Rectal smooth muscle tissue (tissue), 1 donor: ENCODE results near the gene CSRNP2.
"Not testable (repeated sequence)": the region's sequence is repeated elsewhere in the genome, so short reads cannot be mapped to it uniquely, and the experiment has no call there.

Experiments
- H3K27ac ChIP-seq: one replicate; pipeline ENCODE4 v1.7.0; 2013; ENCODE audit warnings: low read depth, low read length, inconsistent platforms
- H3K27me3 ChIP-seq: one replicate; pipeline ENCODE4 v1.7.0; 2013; ENCODE audit warnings: low read length; ENCODE audit not compliant: control insufficient read depth, insufficient read depth
- H3K36me3 ChIP-seq: one replicate; pipeline ENCODE4 v1.7.0; 2013; ENCODE audit warnings: low read length; ENCODE audit not compliant: control insufficient read depth, insufficient read depth
- H3K4me1 ChIP-seq: one replicate; pipeline ENCODE4 v1.7.0; 2013; ENCODE audit warnings: low read length; ENCODE audit not compliant: control insufficient read depth, insufficient read depth
- H3K4me3 ChIP-seq: one replicate; pipeline ENCODE4 v1.7.0; 2013; ENCODE audit warnings: low read length
- H3K9ac ChIP-seq: one replicate; pipeline ENCODE4 v1.7.0; 2013; ENCODE audit warnings: low read length

Gene CSRNP2

DNA sequence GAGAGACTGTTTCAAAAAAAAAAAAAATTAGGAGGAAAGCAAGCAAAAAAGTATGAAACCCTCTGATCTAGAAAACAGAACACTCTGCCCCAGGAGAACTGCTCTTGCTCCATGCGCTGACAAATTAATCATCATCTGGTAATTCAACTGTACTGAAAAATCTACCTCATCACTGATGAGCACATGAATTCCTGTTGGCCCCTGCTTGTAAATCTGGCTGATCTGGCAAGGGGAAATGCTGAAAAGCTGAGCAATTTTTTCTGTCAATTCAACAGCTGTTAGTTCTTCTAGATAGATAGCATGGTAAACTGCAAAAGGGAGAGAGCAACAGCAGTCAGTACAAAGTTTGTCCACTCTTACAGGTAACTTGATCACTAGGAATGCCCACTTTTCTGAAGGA is 15.2 kb upstream of the CSRNP2 start:
- Histone ChIP-seq H3K4me3 (no peak overlapping the region), H3K27ac (no peak overlapping the region), H3K27me3 (no peaks in the 10 kb centered on the region), H3K36me3 (peaks cover 19% of the 10 kb centered on the region), H3K4me1 (no peaks in the 10 kb centered on the region), H3K9ac (no peak overlapping the region)

GRCh38 chr12:51090705-51091229 is 7.4 kb upstream of the CSRNP2 start:
- H3K9ac ChIP-seq, result no peak overlapping the region
- H3K36me3 ChIP-seq, result peaks cover 3% of the 10 kb centered on the region
- H3K27me3 ChIP-seq, result no peaks in the 10 kb centered on the region
- no peak overlapping the region for H3K4me3 ChIP-seq
- no peaks in the 10 kb centered on the region for H3K4me1 ChIP-seq
- H3K27ac ChIP-seq, result no peak overlapping the region

DNA sequence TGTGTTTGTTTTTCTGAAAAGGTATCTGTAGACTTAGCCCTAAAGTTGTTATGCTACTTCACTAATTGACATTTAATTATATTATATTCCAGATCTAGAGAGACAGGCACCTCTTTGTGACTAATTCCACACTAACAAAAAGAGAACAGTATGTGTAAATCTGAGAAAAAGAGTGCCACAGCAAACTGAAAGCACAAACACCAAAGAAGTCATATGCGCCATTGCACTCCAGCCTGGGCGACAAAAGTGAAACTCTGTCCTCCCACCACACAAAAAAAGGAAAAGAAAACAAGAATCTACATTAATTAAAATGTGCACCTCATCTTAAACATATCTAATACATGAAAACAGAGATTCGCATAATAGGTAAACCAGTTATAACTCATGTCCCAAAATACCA is 4.4 kb upstream of the CSRNP2 start:
- no peak overlapping the region for H3K9ac ChIP-seq
- H3K27ac ChIP-seq, result no peak overlapping the region
- no peak overlapping the region for H3K4me3 ChIP-seq
- H3K4me1 ChIP-seq, result no peaks in the 10 kb centered on the region
- H3K27me3 ChIP-seq, result no peaks in the 10 kb centered on the region
- no peaks in the 10 kb centered on the region for H3K36me3 ChIP-seq

DNA sequence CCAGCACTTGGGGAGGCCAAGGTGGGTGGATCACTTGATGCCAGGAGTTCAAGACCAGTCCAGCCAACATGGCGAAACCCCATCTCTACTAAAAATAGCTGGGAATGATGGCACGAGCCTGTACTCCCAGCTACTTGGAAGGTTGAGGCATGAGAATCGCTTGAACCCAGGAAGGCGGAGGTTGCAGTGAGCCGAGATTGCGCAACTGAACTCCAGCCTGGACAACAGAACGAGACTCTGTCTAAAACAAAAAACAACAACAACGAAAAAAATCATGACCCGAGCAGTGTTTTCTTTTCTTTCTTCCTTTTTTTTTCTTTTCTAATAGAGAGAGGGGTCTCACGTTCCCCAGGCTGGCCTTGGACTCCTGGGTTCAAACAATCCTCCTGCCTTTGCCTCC is 3.5 kb upstream of the CSRNP2 start:
- no peak overlapping the region for H3K27ac ChIP-seq
- no peaks in the 10 kb centered on the region for H3K36me3 ChIP-seq
- H3K4me1 ChIP-seq, result peaks cover 2% of the 10 kb centered on the region
- no peaks in the 10 kb centered on the region for H3K27me3 ChIP-seq
- H3K4me3 ChIP-seq, result no peak overlapping the region
- no peak overlapping the region for H3K9ac ChIP-seq

DNA sequence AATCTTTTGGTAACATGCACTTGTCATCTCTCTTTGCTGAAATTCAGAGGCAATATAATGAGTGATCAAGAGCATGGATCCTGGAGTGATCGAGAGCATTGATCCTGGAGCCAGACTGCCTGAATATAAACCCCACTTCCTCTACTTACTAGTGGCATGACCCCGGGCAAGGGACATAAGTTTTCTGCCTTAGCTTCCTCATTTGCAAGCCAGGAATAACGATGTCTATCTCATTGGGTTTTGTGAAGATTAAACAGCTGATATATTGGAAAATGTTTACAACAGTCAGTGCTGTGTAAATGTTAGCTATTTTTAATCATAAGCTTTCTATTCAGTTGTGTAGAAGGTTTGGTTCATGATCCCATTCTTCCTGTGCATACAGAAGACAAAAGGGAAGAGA is 2.4 kb upstream of the CSRNP2 start:
- Histone ChIP-seq H3K4me3 (no peak overlapping the region), H3K9ac (no peak overlapping the region), H3K27me3 (no peaks in the 10 kb centered on the region), H3K4me1 (peaks cover 2% of the 10 kb centered on the region), H3K27ac (no peak overlapping the region), H3K36me3 (no peaks in the 10 kb centered on the region)

GRCh38 chr12:51082561-51083125 is 753 bp downstream of the CSRNP2 start:
- Histone ChIP-seq H3K27me3 (no peaks in the 10 kb centered on the region), H3K36me3 (no peaks in the 10 kb centered on the region), H3K9ac (peak overlapping the region; percentile 76), H3K4me1 (peaks cover 6% of the 10 kb centered on the region), H3K27ac (peak overlapping the region; percentile 93), H3K4me3 (peak overlapping the region; percentile 81)

DNA sequence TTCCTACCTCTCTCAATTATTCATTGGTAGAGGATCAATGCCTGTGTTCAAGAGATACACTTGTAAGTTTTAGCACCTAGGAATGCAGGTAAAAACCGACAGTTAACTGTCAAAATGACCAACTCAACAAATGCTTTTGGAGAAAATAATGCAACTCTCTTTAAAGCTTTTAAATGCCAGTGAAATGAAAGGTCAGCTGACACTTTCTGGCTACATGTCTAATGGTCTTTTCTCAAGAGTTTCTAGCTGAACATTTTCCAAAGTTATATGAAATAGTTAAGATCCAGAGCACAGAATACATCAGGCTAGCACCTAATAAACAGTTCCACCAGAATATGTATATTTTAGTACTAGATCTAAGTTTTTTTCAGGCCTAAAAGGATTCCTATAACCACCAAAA is 2.0 kb downstream of the CSRNP2 start:
- no peak overlapping the region for H3K4me3 ChIP-seq
- peaks cover 6% of the 10 kb centered on the region for H3K4me1 ChIP-seq
- no peak overlapping the region for H3K9ac ChIP-seq
- no peaks in the 10 kb centered on the region for H3K27me3 ChIP-seq
- H3K27ac ChIP-seq, result no peak overlapping the region
- no peaks in the 10 kb centered on the region for H3K36me3 ChIP-seq

GRCh38 chr12:51080136-51080535 is 3.3 kb downstream of the CSRNP2 start:
- H3K27ac ChIP-seq, result no peak overlapping the region

GRCh38 chr12:51078866-51079265 is 4.5 kb downstream of the CSRNP2 start:
- not testable (repeated sequence) for H3K9ac ChIP-seq, H3K36me3 ChIP-seq, H3K4me1 ChIP-seq, H3K27ac ChIP-seq, H3K27me3 ChIP-seq, H3K4me3 ChIP-seq

More at GRCh38 chr12:51080136-51080535, 3.3 kb downstream of the CSRNP2 start:
- Histone ChIP-seq H3K4me1 (peaks cover 6% of the 10 kb centered on the region), H3K36me3 (no peaks in the 10 kb centered on the region), H3K4me3 (no peak overlapping the region), H3K27me3 (no peaks in the 10 kb centered on the region), H3K9ac (no peak overlapping the region)

DNA sequence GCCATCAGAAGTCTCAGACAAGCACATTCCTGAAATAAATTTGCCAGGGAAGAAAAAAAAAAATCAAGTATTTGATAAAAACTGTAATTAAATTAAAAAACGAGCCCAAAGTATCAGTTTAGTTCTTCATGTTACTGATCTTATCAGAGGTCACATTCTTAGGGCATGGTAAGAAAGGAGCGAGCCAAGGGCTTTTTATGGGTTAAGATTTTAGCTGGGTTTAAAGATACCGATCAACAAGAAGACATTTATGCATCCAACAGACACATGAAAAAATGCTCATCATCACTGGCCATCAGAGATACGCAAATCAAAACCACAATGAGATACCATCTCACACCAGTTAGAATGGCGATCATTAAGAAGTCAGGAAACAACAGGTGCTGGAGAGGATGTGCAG is 5.0 kb downstream of the CSRNP2 start:
- H3K36me3 ChIP-seq, H3K4me1 ChIP-seq, H3K4me3 ChIP-seq, H3K9ac ChIP-seq, H3K27me3 ChIP-seq, H3K27ac ChIP-seq: not testable (repeated sequence)

- Histone ChIP-seq H3K9ac (no peak overlapping the region), H3K27me3 (no peaks in the 10 kb centered on the region), H3K4me1 (peaks cover 6% of the 10 kb centered on the region), H3K27ac (no peak overlapping the region), H3K36me3 (no peaks in the 10 kb centered on the region), H3K4me3 (no peak overlapping the region)
Measured at GRCh38 chr12:51077930-51078329, 5.5 kb downstream of the CSRNP2 start.

GRCh38 chr12:51076236-51076930 is 7.0 kb downstream of the CSRNP2 start:
- H3K9ac ChIP-seq, result no peak overlapping the region
- no peaks in the 10 kb centered on the region for H3K27me3 ChIP-seq
- peaks cover 2% of the 10 kb centered on the region for H3K36me3 ChIP-seq
- H3K27ac ChIP-seq, result no peak overlapping the region
- no peak overlapping the region for H3K4me3 ChIP-seq
- peaks cover 8% of the 10 kb centered on the region for H3K4me1 ChIP-seq

GRCh38 chr12:51075390-51075789 is 8.0 kb downstream of the CSRNP2 start:
- peaks cover 9% of the 10 kb centered on the region for H3K4me1 ChIP-seq
- H3K27ac ChIP-seq, result no peak overlapping the region
- no peaks in the 10 kb centered on the region for H3K27me3 ChIP-seq
- H3K4me3 ChIP-seq, result no peak overlapping the region
- H3K36me3 ChIP-seq, result peaks cover 4% of the 10 kb centered on the region
- H3K9ac ChIP-seq, result no peak overlapping the region
